Subcutaneous adipose tissue (tissue), 4 donors: ENCODE results near the gene FBXL15. TPM values are rescaled to one million over a fixed set of nuclear protein-coding genes. Genes with fewer than 3 reads are reported as not detected.

Experiments
- CTCF ChIP-seq: fragments of 450-650 bp; IDR thresholded peaks from one replicate; pipeline ENCODE4 v1.5.1; 2016; ENCODE audit warnings: low read depth, mild to moderate bottlenecking, control low read depth, antibody characterized with exemption, moderate library complexity
- total RNA-seq, 4 donors: library from RNA; depleted of rRNA; stranded (reverse); fragments of >200 nt; gene quantifications; one replicate each; pipeline ENCODE4 v1.1.0, GENCODE V29; 2016

FBXL15 gene
- total RNA-seq, 4 donors from 2014 or later: 8.0 to 31.3 (median 15.5) TPM

DNA sequence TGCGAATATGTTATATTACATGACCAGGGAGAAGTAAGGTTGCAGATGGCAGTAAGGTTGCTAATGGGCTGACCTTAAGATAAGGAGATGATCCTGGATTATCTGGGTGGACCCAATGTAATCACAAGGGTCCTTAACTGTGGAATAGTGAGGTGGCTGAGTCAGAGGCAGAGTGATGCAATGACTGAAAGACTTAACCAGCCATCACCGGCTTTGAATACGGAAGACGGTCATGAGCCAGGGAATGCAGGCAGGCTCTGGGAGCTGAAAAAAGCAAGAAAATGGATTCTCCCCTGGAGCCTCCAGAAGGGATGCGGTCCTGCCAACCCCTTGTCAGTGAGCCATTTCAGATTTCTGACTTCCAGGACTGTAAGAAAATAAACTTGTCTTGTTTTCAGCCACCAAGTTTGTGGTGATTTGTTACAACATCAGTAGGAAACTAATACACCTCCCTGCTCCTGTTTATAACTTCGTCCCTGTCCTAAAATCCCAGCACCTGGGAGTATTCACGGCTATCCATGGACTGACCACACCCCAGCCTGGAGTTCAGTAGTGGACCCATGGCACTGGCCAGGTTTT is 35.3 kb downstream of the FBXL15 start:
- no peak for TF ChIP-seq CTCF

DNA sequence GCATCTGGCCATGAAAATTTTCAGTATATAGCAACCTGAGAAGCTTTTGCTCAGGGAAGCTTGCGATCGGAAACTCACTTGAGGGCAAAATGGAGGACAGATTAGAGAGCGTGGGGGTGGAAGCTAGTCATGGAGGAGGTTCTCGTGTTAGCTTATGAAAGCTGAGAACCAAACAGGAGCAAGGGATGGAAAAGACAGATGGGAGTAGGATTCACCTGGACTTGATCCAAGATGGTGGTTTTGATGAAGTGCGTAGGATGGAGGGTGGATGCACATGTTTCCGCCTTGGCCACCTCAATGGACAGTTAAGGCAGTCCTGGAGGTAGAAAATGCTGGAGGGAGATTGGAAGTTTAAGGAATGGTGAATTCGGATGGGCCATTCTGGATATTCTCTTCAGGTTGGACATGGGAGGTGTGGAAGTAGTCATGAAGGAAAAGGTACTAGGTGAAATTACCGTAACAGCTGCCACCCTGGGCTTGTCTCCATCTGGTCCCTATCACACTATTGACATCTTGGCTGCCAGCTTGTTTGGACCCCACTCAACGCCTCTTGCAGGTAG is 37.0 kb downstream of the FBXL15 start:
- no peak for TF ChIP-seq CTCF

DNA sequence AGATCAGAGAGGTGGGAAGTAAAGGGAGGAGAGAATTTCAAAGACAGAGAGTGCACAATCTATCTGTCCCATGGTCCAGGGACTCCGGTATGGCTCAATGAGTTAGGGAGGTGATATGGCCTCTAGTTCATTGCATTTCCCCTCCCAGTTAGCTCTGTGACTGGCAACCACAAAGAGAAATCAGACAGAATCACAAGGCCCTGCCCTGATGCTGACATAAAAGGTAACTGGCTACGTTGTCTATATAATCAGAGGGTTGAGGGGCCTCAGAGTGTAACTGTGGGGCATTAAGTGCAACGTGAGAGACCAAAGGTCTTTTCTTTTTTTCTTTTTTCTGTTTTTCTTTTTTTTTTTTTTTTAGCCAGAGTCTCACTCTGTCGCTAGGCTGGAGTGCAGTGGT is 38.0 kb downstream of the FBXL15 start:
- no peak for TF ChIP-seq CTCF

GRCh38 chr10:102460836-102461186 is 40.2 kb downstream of the FBXL15 start:
- no peak for TF ChIP-seq CTCF

DNA sequence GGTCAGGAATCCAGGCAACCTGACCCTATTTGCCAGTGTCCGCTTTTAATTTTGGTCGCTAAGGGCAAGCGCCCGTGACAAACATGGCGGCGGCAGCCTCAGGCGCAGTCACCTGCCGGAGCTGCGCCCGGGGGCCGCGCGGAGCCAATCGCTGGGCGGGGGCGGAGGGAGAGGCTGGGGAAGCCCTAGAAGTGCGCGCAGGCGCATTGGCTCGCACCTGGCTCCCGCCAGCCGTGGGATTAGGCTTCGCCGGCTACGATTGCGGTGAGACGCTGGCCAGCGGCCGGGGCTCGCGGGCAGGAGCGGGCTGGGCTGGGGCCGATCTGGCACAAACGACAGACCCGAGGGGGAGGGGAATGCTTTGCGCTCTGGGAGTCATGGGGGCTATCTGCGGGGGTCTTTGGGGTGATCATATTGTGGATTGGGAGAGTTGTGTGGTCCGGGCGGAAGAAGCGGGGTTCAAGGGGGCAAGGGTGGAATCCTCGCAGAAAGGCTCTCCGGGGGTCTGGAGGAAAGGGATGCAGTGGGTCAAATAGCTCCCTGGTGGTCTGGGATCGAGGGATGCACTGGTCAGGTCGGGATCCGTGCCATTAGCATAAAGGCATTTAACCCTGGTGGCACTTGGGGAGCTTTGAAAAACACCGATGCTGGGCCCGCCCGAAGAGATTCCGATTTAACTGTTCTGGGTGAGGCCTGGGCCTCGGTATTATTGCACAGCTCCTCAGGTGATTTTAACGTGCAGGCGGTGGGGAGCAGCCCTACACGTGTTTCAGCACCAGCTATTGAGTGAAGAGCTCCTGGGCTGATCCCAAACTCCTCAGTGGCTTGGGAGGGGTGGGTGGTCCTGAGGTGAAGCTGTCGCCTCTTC is 40.8 kb downstream of the FBXL15 start:
- TF ChIP-seq CTCF: no peak

- no peak for TF ChIP-seq CTCF
Observed at GRCh38 chr10:102462512-102463054, 41.9 kb downstream of the FBXL15 start.

GRCh38 chr10:102463983-102464382 is 43.3 kb downstream of the FBXL15 start:
- TF ChIP-seq CTCF: no peak
